HEK293T (cell line): Measurements from ENCODE around the gene PTPRE.

ENCODE experiments used
- FOXA1 ChIP-seq: fragments of 450-650 bp; IDR thresholded peaks from 2 replicates; pipeline ENCODE4 v1.6.1; 2016; ENCODE audit warnings: mild to moderate bottlenecking
- FOXK2 ChIP-seq: fragments of 450-650 bp; IDR thresholded peaks from 2 replicates; pipeline ENCODE4 v1.6.1; 2016; ENCODE audit warnings: mild to moderate bottlenecking
- FOXM1 ChIP-seq: fragments of 450-650 bp; IDR thresholded peaks from 2 replicates; pipeline ENCODE4 v1.6.1; 2017; ENCODE audit warnings: mild to moderate bottlenecking, borderline replicate concordance
- NFRKB ChIP-seq: fragments of 450-650 bp; IDR thresholded peaks from 2 replicates; pipeline ENCODE4 v1.6.1; 2016; ENCODE audit warnings: mild to moderate bottlenecking, moderate library complexity
- SUZ12 ChIP-seq: fragments of 450-650 bp; IDR thresholded peaks from 2 replicates; pipeline ENCODE4 v1.6.1; 2016; ENCODE audit warnings: mild to moderate bottlenecking
- ZNF384 ChIP-seq: fragments of 450-650 bp; IDR thresholded peaks from 2 replicates; pipeline ENCODE4 v1.6.1; 2016
- TF ChIP-seq, protein P1 (sequence below): fragments of 450-650 bp; IDR thresholded peaks from 2 replicates; pipeline ENCODE4 v1.6.1; 2016

DNA sequence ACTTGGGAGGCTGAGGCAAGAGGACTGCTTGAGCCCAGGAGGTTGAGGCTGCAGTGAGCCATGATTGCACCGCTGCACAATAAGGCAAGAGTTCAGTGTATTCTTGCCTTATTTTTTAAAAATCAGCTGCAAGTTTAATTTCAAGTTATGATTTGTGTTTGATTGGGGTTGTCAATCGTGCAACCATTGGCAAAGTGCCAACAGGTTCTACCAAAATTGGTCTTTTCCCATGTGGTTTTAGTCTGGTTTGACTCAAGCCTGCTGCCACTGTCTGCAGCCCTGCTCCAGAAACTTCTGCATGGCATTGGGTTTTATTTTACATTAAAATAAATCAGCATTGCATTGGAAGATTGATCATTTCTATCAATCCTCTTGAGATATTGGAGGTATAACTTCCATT, 72.7 kb downstream of the PTPRE start:
- TF ChIP-seq NFRKB = no peak
- TF ChIP-seq ZNF384 = no peak
- TF ChIP-seq FOXM1 = no peak
- TF ChIP-seq FOXA1 = no peak
- no peak for TF ChIP-seq SUZ12
- no peak for TF ChIP-seq FOXK2
- TF ChIP-seq, protein P1, sequence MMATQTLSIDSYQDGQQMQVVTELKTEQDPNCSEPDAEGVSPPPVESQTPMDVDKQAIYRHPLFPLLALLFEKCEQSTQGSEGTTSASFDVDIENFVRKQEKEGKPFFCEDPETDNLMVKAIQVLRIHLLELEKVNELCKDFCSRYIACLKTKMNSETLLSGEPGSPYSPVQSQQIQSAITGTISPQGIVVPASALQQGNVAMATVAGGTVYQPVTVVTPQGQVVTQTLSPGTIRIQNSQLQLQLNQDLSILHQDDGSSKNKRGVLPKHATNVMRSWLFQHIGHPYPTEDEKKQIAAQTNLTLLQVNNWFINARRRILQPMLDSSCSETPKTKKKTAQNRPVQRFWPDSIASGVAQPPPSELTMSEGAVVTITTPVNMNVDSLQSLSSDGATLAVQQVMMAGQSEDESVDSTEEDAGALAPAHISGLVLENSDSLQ = no peak
